ENCODE data around the gene POLR2H.

Gene POLR2H

DNA sequence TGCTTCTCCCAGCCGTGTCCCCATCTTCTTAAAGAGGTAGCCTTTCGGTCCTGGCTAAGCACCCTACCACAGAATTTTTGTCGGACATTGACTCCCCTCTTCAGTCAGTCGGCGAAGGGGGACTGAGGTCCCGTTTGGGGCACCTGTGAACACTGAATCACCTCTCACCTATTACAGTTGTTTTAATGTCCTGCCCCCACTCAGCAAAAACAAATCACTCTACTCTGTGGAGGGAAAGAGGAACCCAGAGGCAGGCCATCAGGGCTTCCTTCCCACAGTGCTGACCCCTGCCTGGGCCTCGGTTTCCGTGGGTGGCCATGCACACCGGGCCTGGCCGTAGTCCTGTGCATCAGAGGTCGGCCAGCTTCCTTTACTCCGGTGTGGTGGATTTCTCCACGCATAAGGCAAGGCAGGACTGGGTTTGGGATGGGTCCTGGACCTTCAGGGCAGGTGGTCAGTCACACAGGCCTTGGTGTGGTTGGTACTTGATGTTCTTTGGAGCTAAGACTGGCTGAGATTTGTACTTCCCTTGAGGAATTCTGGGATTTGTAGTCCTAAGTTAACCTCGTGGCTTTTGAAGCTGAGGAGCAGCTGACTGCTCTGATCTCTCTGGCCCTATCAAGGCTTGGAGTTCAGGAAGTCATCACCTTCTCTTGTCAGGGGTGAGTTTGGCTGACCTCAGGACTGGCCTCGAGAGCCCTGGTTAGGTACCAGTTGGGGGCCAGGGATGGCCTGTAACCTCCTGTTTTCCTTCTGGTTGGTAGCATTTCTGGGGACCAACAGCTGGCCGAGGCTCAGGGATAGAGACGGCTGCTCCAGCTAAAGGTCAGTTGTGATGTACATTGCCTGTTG, 24.7 kb upstream of the POLR2H start:
- Histone ChIP-seq H3K4me2 (ENCODE audit: insufficient read depth, low read length) (peak overlapping the region; percentile 68), H3K9ac (ENCODE audit: low read depth, low read length) (peak overlapping the region; percentile 50), H3K79me2 (ENCODE audit: insufficient read depth, low read length) (peaks cover 11% of the 10 kb centered on the region), H3K27ac (ENCODE audit: low read length) (peak overlapping the region; percentile 46), H3K27me3 (ENCODE audit: insufficient read depth, low read length, poor library complexity) (no peaks in the 10 kb centered on the region), H3K9me3 (ENCODE audit: insufficient read depth, low read length, severe bottlenecking) (no peaks in the 10 kb centered on the region), H4K20me1 (ENCODE audit: insufficient read depth, low read length) (peaks cover 47% of the 10 kb centered on the region), H3K4me1 (ENCODE audit: insufficient read depth, low read length) (peaks cover 26% of the 10 kb centered on the region), H2AFZ (ENCODE audit: low read depth, low read length) (no peak overlapping the region), H3K4me3 (ENCODE audit: low read depth in 1 of 2, low read length in 2 of 2) (peak overlapping the region; percentile 20 to 56; a peak in 3 of 4 replicates), H3K36me3 (ENCODE audit: insufficient read depth, low read length) (peaks cover 37% of the 10 kb centered on the region)
- TF ChIP-seq, protein P1, sequence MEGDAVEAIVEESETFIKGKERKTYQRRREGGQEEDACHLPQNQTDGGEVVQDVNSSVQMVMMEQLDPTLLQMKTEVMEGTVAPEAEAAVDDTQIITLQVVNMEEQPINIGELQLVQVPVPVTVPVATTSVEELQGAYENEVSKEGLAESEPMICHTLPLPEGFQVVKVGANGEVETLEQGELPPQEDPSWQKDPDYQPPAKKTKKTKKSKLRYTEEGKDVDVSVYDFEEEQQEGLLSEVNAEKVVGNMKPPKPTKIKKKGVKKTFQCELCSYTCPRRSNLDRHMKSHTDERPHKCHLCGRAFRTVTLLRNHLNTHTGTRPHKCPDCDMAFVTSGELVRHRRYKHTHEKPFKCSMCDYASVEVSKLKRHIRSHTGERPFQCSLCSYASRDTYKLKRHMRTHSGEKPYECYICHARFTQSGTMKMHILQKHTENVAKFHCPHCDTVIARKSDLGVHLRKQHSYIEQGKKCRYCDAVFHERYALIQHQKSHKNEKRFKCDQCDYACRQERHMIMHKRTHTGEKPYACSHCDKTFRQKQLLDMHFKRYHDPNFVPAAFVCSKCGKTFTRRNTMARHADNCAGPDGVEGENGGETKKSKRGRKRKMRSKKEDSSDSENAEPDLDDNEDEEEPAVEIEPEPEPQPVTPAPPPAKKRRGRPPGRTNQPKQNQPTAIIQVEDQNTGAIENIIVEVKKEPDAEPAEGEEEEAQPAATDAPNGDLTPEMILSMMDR (IDR thresholded peaks at IDR 0.05; ENCODE audit: borderline replicate concordance, extremely low read depth, low read length, poor library complexity, severe bottlenecking) = no peak
- TF ChIP-seq EZH2 (IDR thresholded peaks at IDR 0.05; ENCODE audit: borderline replicate concordance, low read depth, low read length, severe bottlenecking) = no peak
- DNase-seq = no peak
- 0 out of 3 replicates have a peak, but pooled peaks have one; percentile 6 for ATAC-seq (ENCODE audit: insufficient read depth, low read depth)

- Histone ChIP-seq H3K27ac (ENCODE audit: low read length) (peak within 1 kb of the TSS; percentile 46), H3K9me3 (ENCODE audit: insufficient read depth, low read length, severe bottlenecking) (no peaks in the 10 kb centered on the region), H3K4me1 (ENCODE audit: insufficient read depth, low read length) (peaks cover 26% of the 10 kb centered on the region), H3K36me3 (ENCODE audit: insufficient read depth, low read length) (peaks cover 31% of the 10 kb centered on the region), H2AFZ (ENCODE audit: low read depth, low read length) (no peak within 1 kb of the TSS), H3K9ac (ENCODE audit: low read depth, low read length) (peak within 1 kb of the TSS; percentile 50), H4K20me1 (ENCODE audit: insufficient read depth, low read length) (peaks cover 41% of the 10 kb centered on the region), H3K79me2 (ENCODE audit: insufficient read depth, low read length) (peaks cover 11% of the 10 kb centered on the region), H3K4me3 (ENCODE audit: low read depth in 1 of 2, low read length in 2 of 2) (peak within 1 kb of the TSS; percentile 20 to 56; a peak in 3 of 4 replicates), H3K27me3 (ENCODE audit: insufficient read depth, low read length, poor library complexity) (no peaks in the 10 kb centered on the region), H3K4me2 (ENCODE audit: insufficient read depth, low read length) (peak within 1 kb of the TSS; percentile 68)
- DNase-seq (no peak), ATAC-seq (ENCODE audit: insufficient read depth, low read depth) (no peak)
- no peak for TF ChIP-seq EZH2 (IDR thresholded peaks at IDR 0.05; ENCODE audit: borderline replicate concordance, low read depth, low read length, severe bottlenecking)
- TF ChIP-seq, protein P1 (IDR thresholded peaks at IDR 0.05; ENCODE audit: borderline replicate concordance, extremely low read depth, low read length, poor library complexity, severe bottlenecking) = no peak
These were observed 24.2 kb upstream of the POLR2H start, which contains the start of gene FAM131A for GRCh38 chr3:184337399-184337714. TSS of gene FAM131A (plus strand) at chr3:184337600. CDS start at chr3:184337631, 31 bp downstream.

DNA sequence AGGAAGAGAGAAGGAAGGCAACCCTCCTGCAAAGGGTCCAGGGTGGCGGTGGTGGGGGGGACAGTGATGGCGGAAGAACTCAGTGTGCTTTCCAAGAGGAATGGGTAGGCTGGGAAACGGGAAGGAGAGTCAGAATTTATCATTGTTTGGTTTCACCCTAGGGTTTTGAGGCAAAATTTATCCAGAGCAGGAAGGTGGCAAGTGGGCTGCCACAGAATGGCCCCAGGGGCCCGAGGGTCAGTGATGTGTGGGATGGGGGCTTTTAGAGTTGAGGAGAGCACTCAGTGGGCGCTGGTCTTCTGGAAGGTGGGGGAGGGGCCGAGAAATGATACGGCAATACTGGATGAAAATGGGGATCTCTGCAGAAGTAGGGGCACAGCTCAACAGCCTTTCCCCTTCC, 23.5 kb upstream of the POLR2H start:
- no peak for ATAC-seq (ENCODE audit: insufficient read depth, low read depth)
- H3K9ac ChIP-seq (ENCODE audit: low read depth, low read length) = no peak overlapping the region

More for the DNA sequence above, 23.5 kb upstream of the POLR2H start:
- Histone ChIP-seq H3K4me1 (ENCODE audit: insufficient read depth, low read length) (peaks cover 26% of the 10 kb centered on the region), H3K4me2 (ENCODE audit: insufficient read depth, low read length) (no peak overlapping the region), H2AFZ (ENCODE audit: low read depth, low read length) (no peak overlapping the region), H3K36me3 (ENCODE audit: insufficient read depth, low read length) (peaks cover 25% of the 10 kb centered on the region), H3K27me3 (ENCODE audit: insufficient read depth, low read length, poor library complexity) (no peaks in the 10 kb centered on the region), H3K79me2 (ENCODE audit: insufficient read depth, low read length) (peaks cover 11% of the 10 kb centered on the region), H3K27ac (ENCODE audit: low read length) (no peak overlapping the region), H3K9me3 (ENCODE audit: insufficient read depth, low read length, severe bottlenecking) (no peaks in the 10 kb centered on the region), H4K20me1 (ENCODE audit: insufficient read depth, low read length) (peaks cover 34% of the 10 kb centered on the region), H3K4me3 (ENCODE audit: low read depth in 1 of 2, low read length in 2 of 2) (no peak overlapping the region)
- TF ChIP-seq, protein P1 (IDR thresholded peaks at IDR 0.05; ENCODE audit: borderline replicate concordance, extremely low read depth, low read length, poor library complexity, severe bottlenecking) = no peak
- TF ChIP-seq EZH2 (IDR thresholded peaks at IDR 0.05; ENCODE audit: borderline replicate concordance, low read depth, low read length, severe bottlenecking) = no peak
- DNase-seq = no peak

Data from DND-41 (cell line).